Naive thymus-derived CD8-positive, alpha-beta T cell (primary cell): ENCODE measurements around the gene GTF2H3. TPM values are rescaled to one million over a fixed set of nuclear protein-coding genes. Genes with fewer than 3 reads are reported as not detected.

Experiments used
- ATAC-seq, 2 donors: fragments of 150-1000 bp; cut with Tn5 transposase in 1 of 2; sonication (Bioruptor Pico), chemical (Tn5 transposase) in 1 of 2; 1 replicate in 1 of 2; 2 replicates in 1 of 2; pipeline ENCODE4 v1.10.0; 2021; ENCODE audit warnings: mild to moderate bottlenecking in 2 of 2, moderate library complexity in 2 of 2
- POLR2A ChIA-PET: fragments of 350-600 bp; sonication (Branson Sonifier 250); formaldehyde crosslinking; loops from one replicate; lab custom pipeline; 2021; ENCODE audit warnings: antibody characterized with exemption; lab: Charles Lee
- DNase-seq, 10 donors: peaks; one replicate each; pipeline versions ENCODE4 v3.0.0 to v3.0.0-alpha.2; 2020 to 2022
- H3K27ac Mint-ChIP-seq, 10 donors: one replicate each; pipeline ENCODE4 v1.8.0; 2020 to 2022; ENCODE audit warnings: mild to moderate bottlenecking in 10 of 10, mixed read lengths in 10 of 10, moderate library complexity in 4 of 10, inconsistent platforms in 1 of 10
- H3K27me3 Mint-ChIP-seq, 5 donors: one replicate each; pipeline ENCODE4 v1.8.0; 2021 to 2022; ENCODE audit warnings: mixed read lengths in 5 of 5
- H3K36me3 Mint-ChIP-seq, 3 donors: one replicate each; pipeline ENCODE4 v1.8.0; 2020 to 2022; ENCODE audit warnings: mixed read lengths in 3 of 3, mild to moderate bottlenecking in 2 of 3, inconsistent platforms in 1 of 3
- H3K4me1 Mint-ChIP-seq, 4 donors: one replicate each; pipeline ENCODE4 v1.8.0; 2021 to 2022; ENCODE audit warnings: mixed read lengths in 4 of 4
- H3K4me3 Mint-ChIP-seq, 10 donors: one replicate each; pipeline ENCODE4 v1.8.0; 2020 to 2022; ENCODE audit warnings: mild to moderate bottlenecking in 10 of 10, mixed read lengths in 10 of 10, moderate library complexity in 6 of 10, inconsistent platforms in 1 of 10
- H3K9me3 Mint-ChIP-seq, 9 donors: one replicate each; pipeline ENCODE4 v1.8.0; 2020 to 2022; ENCODE audit warnings: mixed read lengths in 9 of 9, mild to moderate bottlenecking in 3 of 9, inconsistent platforms in 1 of 9, moderate library complexity in 1 of 9
- polyA plus RNA-seq, 3 donors: library from polyadenylated mRNA; unstranded; fragments of 300-500 nt; fragmentation: Illumina TruSeq; gene quantifications; one replicate each; pipeline ENCODE4 v1.2.3, GENCODE V29; 2021
- total RNA-seq, 8 experiments: library from RNA in 2 of 8; stranded (reverse) in 2 of 8; gene quantifications; one replicate each; pipeline ENCODE4 v1.2.3 and lab custom pipeline; 2021 to 2026

Gene GTF2H3
- total and polyA plus RNA-seq, 5 experiments from 2014 or later = 27.5 to 39.9 (median 36.6) TPM

GRCh38 chr12:123648401-123648800, 14.8 kb downstream of the GTF2H3 start:
- POLR2A ChIA-PET = no interaction called here
- peak overlapping the region in 1 of 10 donors; percentile 2 for H3K27ac Mint-ChIP-seq
- no peaks in the 10 kb centered on the region for H3K9me3 Mint-ChIP-seq
- no peak for DNase-seq
- H3K4me3 Mint-ChIP-seq = no peak overlapping the region
- peaks cover 0 to 76% (median 26%) of the 10 kb centered on the region in 3 donors for H3K36me3 Mint-ChIP-seq
- no peaks in the 10 kb centered on the region for H3K27me3 Mint-ChIP-seq
- no peak for ATAC-seq
- peaks cover 0 to 3% (median 1%) of the 10 kb centered on the region in 4 donors for H3K4me1 Mint-ChIP-seq

GRCh38 chr12:123654129-123654701, 20.6 kb downstream of the GTF2H3 start:
- Mint-ChIP-seq H3K9me3 (no peaks in the 10 kb centered on the region), H3K27ac (peak overlapping the region in 2 of 10 donors; percentile 10 to 48), H3K4me3 (no peak overlapping the region), H3K36me3 (peaks cover 0 to 75% (median 19%) of the 10 kb centered on the region in 3 donors), H3K4me1 (peaks cover 0 to 2% (median 0%) of the 10 kb centered on the region in 4 donors), H3K27me3 (no peaks in the 10 kb centered on the region)
- ATAC-seq (no peak), DNase-seq (no peak)
- POLR2A ChIA-PET = no interaction called here

DNA sequence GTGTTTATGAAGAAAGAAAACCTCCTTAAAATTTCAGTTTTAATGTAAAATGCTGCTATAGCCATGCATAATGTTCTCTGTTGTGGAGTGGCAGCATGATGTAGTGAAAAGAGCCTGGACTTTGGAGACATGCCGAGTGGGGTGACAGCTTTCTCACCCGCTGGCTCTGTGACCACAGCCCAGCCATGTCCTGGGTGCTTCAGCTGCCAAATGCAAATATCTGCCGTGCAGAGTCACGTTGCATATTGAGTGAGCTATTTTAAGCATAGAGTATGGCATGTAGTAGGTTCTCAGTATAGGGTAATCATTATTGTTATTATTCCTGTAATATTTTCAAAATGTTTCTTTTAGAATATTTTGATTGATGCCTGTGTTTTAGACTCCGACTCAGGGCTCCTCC, 21.8 kb downstream of the GTF2H3 start:
- ATAC-seq (no peak), DNase-seq (no peak)
- H3K36me3 Mint-ChIP-seq = peaks cover 0 to 79% (median 20%) of the 10 kb centered on the region in 3 donors
- H3K27ac Mint-ChIP-seq = peak overlapping the region in 1 of 10 donors; percentile 49
- no peaks in the 10 kb centered on the region for H3K27me3 Mint-ChIP-seq
- H3K4me1 Mint-ChIP-seq = peaks cover 0 to 2% (median 0%) of the 10 kb centered on the region in 4 donors
- POLR2A ChIA-PET = no interaction called here
- H3K4me3 Mint-ChIP-seq = no peak overlapping the region
- H3K9me3 Mint-ChIP-seq = no peaks in the 10 kb centered on the region

DNA sequence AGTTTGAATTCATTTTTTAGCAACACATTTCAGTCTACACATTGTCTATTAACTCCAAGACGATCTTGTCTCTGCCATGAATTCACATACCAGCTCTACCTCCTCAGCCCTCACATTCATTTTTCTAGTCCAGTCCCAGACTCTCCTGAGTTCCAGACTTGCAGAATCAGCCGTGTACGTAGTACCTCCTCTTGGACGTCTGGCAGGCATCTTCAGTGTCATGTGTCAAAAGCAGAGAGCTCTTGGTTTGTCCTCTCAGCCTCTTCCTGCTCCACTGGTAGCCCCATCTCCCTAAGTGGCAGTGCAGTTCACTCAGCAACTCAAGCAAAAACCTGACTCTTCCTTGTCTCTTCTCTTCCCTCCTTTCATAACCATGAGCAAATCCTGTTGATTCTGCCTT, 22.8 kb downstream of the GTF2H3 start:
- peaks cover 0 to 2% (median 0%) of the 10 kb centered on the region in 4 donors for H3K4me1 Mint-ChIP-seq
- DNase-seq = no peak
- POLR2A ChIA-PET = no interaction called here
- no peaks in the 10 kb centered on the region for H3K9me3 Mint-ChIP-seq
- no peak overlapping the region for H3K4me3 Mint-ChIP-seq
- no peak for ATAC-seq
- no peaks in the 10 kb centered on the region for H3K27me3 Mint-ChIP-seq
- peaks cover 0 to 74% (median 17%) of the 10 kb centered on the region in 3 donors for H3K36me3 Mint-ChIP-seq
- no peak overlapping the region for H3K27ac Mint-ChIP-seq

- Mint-ChIP-seq H3K4me1 (peaks cover 0 to 2% (median 0%) of the 10 kb centered on the region in 4 donors), H3K27me3 (no peaks in the 10 kb centered on the region), H3K36me3 (peaks cover 0 to 66% (median 13%) of the 10 kb centered on the region in 3 donors), H3K4me3 (no peak overlapping the region), H3K27ac (peak overlapping the region in 3 of 10 donors; percentile 11 to 82 (median 29)), H3K9me3 (no peaks in the 10 kb centered on the region)
- DNase-seq (no peak), ATAC-seq (no peak)
- POLR2A ChIA-PET = no interaction called here
These were observed 23.6 kb downstream of the GTF2H3 start for GRCh38 chr12:123657211-123657610.

DNA sequence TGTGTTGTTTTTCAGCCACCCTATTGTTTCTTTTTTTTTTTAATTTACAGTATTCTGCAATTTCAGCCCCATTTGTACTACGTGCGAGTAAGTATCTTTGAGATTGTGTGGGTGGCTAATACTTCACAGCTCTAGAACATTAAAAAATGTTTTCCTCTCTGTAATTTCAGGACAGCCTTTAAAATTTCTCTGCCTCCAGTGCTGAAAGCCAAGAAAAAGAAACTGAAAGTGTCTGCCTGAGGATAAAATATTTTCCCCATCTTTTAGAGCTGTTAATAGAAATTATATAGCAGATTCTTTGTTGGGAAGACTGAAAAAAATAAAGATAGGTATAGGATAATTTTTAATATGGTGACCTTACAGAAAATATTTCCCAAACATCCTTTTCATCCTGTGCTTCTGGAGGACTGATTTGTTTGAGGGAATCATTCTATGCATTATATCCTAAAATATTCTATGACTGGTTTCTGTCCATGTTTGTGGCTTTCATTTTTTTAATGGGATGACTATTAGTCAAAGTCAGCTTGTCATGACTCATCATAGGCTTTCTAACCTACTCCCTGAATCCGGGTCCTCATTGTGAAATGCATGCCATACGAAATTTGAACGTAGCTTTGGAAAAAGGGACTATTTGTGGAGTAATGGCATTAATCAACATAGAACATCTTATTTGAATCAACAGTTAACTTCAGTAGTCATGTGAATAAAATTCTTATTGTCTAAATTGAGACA, 26.5 kb downstream of the GTF2H3 start:
- DNase-seq (no peak), ATAC-seq (no peak)
- Mint-ChIP-seq H3K36me3 (peaks cover 0 to 56% (median 12%) of the 10 kb centered on the region in 3 donors), H3K4me3 (no peak overlapping the region), H3K9me3 (no peaks in the 10 kb centered on the region), H3K4me1 (no peaks in the 10 kb centered on the region), H3K27me3 (no peaks in the 10 kb centered on the region), H3K27ac (peak overlapping the region in 3 of 10 donors; percentile 21 to 62 (median 55))
- POLR2A ChIA-PET = interaction anchor here (1.5 kb wide), 1 partner anchor 11 kb away, joined by 3 read pairs; no protein-coding TSS in a partner anchor

GRCh38 chr12:123667771-123668170, 34.1 kb downstream of the GTF2H3 start:
- Mint-ChIP-seq H3K27ac (no peak overlapping the region), H3K4me3 (no peak overlapping the region), H3K9me3 (no peaks in the 10 kb centered on the region), H3K4me1 (peaks cover 4 to 17% (median 14%) of the 10 kb centered on the region in 4 donors), H3K36me3 (peaks cover 0 to 10% (median 3%) of the 10 kb centered on the region in 3 donors), H3K27me3 (no peaks in the 10 kb centered on the region)
- POLR2A ChIA-PET = no interaction called here
- ATAC-seq (no peak), DNase-seq (no peak)

DNA sequence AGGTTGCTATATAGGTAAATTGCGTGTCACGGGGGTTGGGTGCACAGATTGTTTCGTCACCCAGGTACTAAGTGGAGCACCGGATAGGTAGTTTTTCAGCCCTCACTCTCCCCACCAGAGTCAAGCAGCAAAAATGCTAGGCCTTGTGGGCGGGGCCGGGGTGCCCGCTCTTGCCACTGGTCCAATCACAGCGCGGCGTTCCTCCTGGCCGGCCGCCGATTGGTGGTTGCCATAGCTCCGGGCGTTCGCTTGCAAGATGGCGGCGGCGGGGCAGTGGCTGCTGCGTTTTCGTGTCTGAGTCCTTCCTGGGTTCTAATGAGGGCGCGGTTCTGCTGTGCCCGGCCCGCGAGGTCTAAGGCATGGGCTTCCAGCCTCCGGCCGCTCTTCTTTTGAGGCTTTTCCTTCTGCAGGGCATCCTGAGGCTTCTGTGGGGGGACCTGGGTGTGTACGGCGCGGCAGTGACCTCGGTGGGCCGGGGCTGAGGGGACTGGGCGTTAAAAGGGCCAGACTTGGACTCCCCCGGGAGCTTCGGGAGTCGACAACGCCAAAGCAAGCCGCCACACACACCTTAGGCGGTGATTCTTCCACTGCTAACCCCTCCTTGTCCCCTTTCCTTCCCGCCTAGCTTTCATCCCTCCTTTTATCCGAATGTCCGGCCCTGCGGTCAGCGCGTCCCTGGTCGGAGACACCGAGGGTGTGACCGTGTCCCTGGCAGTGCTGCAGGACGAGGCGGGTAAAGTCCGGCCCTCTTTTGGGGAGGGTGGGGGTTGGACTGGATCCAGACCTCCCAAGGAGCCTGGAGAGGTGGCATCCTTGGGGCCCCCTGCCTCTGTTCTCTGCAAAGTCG, 37.5 kb downstream of the GTF2H3 start, which contains the start of gene TCTN2:
TCTN2 (plus strand) TSS at position 232 of the 847 bp plus-strand sequence; CDS start at position 360, 128 bp downstream.
- DNase-seq (peak; percentile 89 to 96 (median 92)), ATAC-seq (peak; percentile 99 to 100)
- no peaks in the 10 kb centered on the region for H3K9me3 Mint-ChIP-seq
- POLR2A ChIA-PET = interaction anchor here (0.6 to 1.7 kb wide), 4 partner anchors 41 to 1571 kb away, joined by 3 to 11 read pairs (median 3); partner anchors contain the start of gene ATP6V0A2
- H3K4me1 Mint-ChIP-seq = peaks cover 4 to 20% (median 14%) of the 10 kb centered on the region in 4 donors
- H3K4me3 Mint-ChIP-seq = peak within 1 kb of the TSS; percentile 83 to 92 (median 89)
- H3K36me3 Mint-ChIP-seq = peaks cover 0 to 25% (median 2%) of the 10 kb centered on the region in 3 donors
- H3K27me3 Mint-ChIP-seq = no peaks in the 10 kb centered on the region
- H3K27ac Mint-ChIP-seq = peak within 1 kb of the TSS; percentile 16 to 93 (median 78)

- peak overlapping the region in 7 of 10 donors; percentile 13 to 82 (median 63) for H3K27ac Mint-ChIP-seq
- H3K27me3 Mint-ChIP-seq = no peaks in the 10 kb centered on the region
- H3K36me3 Mint-ChIP-seq = peaks cover 0 to 28% (median 4%) of the 10 kb centered on the region in 3 donors
- H3K4me3 Mint-ChIP-seq = peak overlapping the region; percentile 83 to 92 (median 89)
- DNase-seq (no peak), ATAC-seq (no peak)
- peaks cover 4 to 20% (median 14%) of the 10 kb centered on the region in 4 donors for H3K4me1 Mint-ChIP-seq
- POLR2A ChIA-PET = interaction anchor here (1.7 kb wide), 1 partner anchor 40 kb away, joined by 11 read pairs; the partner anchor contains the start of gene ATP6V0A2
- H3K9me3 Mint-ChIP-seq = no peaks in the 10 kb centered on the region
These were observed 38.2 kb downstream of the GTF2H3 start for GRCh38 chr12:123671876-123672275.

DNA sequence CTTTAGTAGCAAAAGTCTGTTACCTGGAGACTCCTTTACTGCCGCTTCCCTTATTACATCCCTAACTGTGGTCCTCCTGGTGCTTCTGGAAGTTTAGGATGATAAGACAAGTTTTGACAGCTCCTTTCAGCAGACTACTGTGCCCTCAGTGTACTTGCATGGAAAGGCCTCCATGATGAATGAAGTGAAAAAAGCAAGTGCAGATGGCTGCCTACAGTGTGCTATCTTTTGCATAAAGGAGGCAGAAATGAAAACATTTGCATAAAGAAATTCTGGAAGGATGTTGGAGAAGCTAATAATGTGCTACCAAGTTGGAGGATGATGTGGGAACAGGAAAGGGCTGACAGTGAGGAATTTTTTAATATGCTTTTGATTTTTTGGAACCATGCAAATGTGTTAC, 41.8 kb downstream of the GTF2H3 start:
- Mint-ChIP-seq H3K27me3 (no peaks in the 10 kb centered on the region), H3K4me3 (no peak overlapping the region), H3K36me3 (peaks cover 0 to 45% (median 4%) of the 10 kb centered on the region in 3 donors), H3K4me1 (peaks cover 4 to 22% (median 14%) of the 10 kb centered on the region in 4 donors), H3K9me3 (no peaks in the 10 kb centered on the region), H3K27ac (no peak overlapping the region)
- POLR2A ChIA-PET = no interaction called here
- DNase-seq (no peak), ATAC-seq (no peak)

GRCh38 chr12:123676616-123677320, 43.1 kb downstream of the GTF2H3 start:
- Mint-ChIP-seq H3K9me3 (no peaks in the 10 kb centered on the region), H3K4me1 (peaks cover 2 to 11% (median 7%) of the 10 kb centered on the region in 4 donors)

More at GRCh38 chr12:123676616-123677320, 43.1 kb downstream of the GTF2H3 start:
- no peak for DNase-seq
- Mint-ChIP-seq H3K36me3 (peaks cover 4 to 55% (median 7%) of the 10 kb centered on the region in 3 donors), H3K27ac (no peak overlapping the region), H3K27me3 (no peaks in the 10 kb centered on the region), H3K4me3 (no peak overlapping the region)
- POLR2A ChIA-PET = interaction anchor here (0.7 kb wide), 1 partner anchor 25 kb away, joined by 8 read pairs; no protein-coding TSS in a partner anchor
- no peak for ATAC-seq
